GM19238 (cell line): Measurements from ENCODE around the gene DYNLT4.
"Not testable (repeated sequence)": the region's sequence is repeated elsewhere in the genome, so short reads cannot be mapped to it uniquely, and the experiment has no call there.

ENCODE experiments used
- DNase-seq: peaks from one replicate; pipeline ENCODE4 v3.0.0; 2011; ENCODE audit warnings: low spot score; ENCODE audit not compliant: insufficient read length

The DYNLT4 gene

GRCh38 chr1:44788120-44788860 lies 18.9 kb downstream of the DYNLT4 start, which contains the start of gene BEST4:
BEST4 (minus strand) TSS chr1:44788170; CDS start chr1:44787705, 465 bp downstream.
- no peak for DNase-seq

- no peak for DNase-seq
These were observed 19.6 kb downstream of the DYNLT4 start for GRCh38 chr1:44787506-44787905.

DNA sequence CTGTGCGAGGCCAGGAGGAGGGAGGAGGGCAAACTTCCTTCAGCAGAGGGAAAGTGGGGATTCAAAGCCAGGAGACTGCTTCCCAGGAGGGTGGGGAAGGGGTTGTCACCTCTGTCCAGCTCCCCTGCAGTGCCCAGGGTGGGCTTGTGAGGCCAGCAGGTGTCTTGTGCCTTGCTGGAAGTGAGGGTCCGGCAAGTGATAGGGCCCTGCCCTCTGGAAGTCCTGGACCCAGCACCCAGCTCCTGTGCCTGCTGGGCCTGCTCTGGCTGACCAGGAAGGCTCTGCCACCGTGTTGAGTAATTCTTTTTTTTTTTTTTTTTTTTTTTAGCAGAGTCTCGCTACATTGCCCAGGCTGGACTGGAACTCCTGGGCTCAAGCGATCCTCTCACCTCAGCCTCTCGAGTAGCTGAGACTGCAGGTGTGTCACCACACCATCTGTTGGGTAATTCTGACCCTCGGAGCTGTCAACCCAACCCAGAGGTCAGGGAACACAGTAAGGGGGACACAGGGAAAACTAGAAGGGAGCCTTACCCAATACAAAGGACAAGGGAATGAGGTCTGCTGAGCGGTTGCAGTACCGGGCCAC lies 20.2 kb downstream of the DYNLT4 start:
- DNase-seq = no peak

DNA sequence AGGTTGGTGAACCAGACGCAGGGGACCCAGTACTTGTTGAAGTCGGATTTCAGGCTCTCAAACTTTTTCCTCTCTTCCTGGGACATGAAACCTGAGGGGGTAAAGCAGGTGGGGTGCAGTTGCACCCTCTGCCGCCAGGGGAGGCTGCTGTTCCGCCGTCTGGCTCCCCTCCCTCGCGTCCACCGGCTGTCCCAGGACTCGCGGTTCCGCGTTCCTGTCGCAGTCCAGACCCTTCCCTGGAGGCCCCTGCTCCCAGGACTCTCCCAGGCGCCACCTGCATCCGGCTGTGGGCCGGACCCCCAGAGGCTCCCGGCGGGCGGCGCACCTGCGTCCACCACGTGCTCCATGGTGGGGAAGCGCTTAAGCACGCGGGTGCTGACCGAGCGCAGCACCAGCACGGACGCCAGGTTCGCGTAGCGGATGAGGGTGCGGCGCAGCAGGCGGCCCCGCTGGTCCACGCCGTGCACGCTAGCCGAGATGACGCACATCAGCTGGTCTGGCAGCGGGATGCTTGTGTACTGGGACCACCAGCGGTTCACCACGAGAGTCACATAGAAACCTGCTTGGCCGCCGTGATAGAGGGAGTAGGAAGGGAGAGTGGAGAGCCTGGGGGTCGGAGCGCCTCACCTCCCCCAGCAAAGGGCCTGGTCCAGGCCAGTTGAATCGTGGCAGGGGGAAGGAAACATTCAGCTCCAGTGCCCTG lies 20.9 kb downstream of the DYNLT4 start:
- peak; percentile 65 for DNase-seq

DNA sequence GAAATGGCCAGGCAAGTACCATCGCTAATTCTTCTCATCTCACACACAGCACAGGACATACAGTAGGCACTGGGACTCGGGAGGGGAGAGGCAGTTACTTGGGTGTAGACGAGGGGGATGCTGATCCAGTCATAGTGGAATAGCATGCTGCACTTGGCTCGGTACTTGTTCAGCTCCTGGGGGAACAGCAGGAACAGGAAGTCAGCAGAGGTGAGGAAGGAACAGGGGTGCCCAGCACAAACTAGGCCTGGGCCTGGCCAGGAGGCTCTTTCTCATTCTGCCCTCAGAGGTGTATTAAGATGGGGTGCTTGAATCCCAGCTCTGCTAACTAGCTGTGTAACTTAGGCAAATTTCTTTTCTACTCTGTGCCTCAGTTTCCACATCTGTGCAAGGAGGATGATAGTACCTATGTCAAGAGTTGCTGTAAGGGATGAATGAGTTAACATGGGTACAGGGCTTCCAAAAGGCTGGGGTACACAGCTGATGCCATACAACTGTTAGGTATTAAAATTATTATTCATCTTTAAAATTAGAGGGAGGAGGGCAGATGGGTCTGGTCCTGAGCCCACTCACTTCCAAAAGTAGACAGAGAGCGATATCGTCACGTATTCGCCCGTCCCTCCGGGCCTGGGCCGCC lies 21.5 kb downstream of the DYNLT4 start:
- no peak for DNase-seq

DNA sequence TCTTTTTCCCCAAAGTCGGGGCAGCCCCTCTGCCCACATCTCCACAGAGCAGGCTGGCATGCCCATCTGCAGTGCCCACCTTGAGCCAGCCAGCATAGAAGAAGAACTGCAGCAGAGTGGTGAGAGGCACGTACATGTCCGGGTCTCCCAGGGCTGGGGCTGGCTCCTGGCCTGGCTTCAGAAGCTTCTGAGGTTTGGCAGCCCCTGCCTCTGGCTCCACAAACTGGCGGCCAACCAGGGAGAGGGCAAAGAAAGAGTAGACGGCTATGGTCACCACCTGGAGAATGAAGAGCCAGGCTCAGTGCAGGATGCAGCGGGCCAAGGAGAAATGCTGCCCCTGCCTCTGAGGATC lies 22.1 kb downstream of the DYNLT4 start:
- no peak for DNase-seq

DNA sequence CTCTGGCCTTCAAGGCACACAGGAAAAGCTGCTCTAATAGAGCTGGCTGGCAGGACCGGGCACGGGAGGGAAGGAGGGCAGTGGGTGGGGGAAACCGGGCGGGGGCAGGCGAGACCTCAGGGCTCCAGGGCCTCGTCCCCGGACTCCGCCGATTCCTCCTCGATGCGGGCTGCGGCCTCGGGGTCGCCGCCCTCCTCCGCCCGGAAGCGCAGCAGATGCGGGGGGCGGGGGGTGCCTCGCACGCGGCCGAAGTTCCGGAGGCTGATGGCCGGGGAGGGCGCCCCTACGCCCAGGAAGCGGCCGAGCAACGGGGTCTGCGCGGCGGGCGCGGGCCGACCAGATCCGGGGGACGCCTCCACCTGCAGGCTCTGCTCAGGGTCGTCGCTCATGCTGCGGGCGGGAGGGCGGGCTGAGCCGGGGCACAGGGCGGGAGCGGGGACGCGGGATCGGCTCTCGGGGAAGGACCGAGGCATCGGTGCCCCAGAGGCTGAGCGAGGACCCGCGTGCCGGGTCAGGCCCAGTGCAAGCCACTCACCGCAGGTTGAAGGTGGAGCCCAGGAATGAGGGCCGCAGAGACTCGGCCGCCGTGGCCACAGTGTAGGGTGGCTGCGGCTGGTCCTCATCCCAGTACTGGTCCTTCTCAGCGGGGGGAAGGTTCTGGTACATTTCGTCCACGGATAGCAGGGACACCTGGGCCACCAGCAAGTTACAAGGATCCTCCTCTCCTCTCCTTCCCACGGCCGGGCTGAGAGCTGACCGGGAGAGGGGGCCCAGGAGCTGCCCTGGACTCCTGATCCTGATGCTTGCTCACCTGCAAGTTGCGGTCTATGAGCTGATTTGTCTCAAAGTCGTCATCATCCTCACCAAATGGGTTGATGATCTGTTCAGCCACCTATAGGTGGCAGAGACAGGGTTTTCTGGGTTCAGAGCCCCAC lies 22.8 kb downstream of the DYNLT4 start:
- DNase-seq = no peak

DNA sequence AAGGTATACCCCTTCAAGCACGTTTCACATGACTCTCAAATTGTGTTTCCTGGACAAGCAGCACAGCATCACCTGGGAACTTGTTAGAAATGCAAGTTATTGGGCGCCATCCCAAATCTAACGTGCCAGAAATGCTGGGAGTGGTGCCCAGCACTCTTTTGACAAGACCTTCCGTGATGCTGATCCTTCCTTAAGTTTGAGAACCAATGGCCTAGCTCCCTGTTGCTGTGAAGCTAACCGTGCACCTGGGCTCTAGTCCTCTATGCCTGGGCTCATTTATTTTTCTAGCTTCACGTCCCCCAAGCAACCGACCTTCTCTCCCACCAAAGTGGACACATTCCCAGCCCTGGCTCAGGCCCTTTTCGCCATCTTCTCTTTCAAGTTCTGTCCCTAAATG lies 23.5 kb downstream of the DYNLT4 start:
- DNase-seq = no peak

DNA sequence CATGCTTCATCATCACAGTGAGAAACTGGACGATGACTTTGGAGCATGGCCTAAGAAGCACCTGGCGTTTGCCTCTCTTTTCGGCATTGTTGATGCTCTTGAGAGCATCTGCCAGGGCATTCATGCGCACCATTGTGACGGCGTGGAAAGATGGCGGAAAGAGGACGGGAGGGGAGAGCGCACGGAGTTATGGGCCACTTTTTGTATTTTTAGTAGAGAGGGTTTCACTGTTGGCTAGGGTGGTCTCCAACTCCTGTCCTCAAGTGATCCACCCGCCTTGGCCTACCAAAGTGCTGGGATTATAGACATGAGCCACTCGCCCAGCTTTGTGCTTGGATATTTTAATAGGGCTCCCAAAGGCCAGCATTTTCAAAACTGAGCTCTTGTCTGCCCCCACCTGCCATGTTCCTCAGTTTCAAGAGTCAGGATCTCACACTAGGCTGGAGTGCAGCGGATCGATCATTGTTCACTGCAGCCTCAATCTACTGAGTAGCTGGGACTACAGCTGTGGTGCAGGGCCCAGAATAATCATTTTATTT lies 26.5 kb downstream of the DYNLT4 start:
- no peak for DNase-seq

DNA sequence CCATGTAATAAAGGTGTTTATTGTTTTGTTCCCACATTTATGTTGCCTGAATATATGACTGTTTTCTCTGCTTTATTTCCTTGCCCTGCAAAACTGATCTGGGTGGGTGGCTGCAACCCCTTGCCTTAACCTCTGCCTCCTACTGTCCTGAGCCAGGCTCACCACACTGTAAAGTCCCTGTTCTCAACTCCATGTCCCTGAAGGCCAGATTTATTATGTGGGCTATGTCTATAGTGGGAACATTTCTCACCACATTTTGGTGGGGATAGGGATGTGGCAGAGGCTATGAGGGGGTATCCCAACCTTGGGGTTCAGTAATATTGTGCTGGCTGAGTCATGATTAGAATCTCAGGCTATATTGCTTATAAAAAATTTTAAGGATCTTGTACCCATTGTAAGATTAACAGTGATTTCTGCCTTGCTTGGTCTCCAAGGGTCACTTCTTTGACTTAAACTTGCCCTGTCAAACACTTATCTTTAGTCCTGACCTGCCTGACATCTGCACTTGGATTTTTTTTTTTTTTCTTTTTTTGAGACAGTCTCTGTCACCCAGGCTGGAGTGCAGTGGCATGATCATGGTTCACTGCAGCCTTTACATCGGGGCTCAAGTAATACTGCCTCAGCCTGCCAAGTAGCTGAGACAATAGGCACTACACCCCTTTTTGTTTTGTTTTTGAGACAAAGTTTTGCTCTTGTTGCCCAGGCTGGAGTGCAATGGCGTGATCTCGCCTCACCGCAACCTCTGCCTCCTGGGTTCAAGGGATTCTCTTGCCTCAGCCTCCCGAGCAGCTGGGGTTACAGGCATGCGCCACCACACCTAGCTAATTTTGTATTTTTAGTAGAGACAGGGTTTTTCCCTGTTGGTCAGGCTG lies 28.2 kb downstream of the DYNLT4 start:
- DNase-seq = no peak

DNA sequence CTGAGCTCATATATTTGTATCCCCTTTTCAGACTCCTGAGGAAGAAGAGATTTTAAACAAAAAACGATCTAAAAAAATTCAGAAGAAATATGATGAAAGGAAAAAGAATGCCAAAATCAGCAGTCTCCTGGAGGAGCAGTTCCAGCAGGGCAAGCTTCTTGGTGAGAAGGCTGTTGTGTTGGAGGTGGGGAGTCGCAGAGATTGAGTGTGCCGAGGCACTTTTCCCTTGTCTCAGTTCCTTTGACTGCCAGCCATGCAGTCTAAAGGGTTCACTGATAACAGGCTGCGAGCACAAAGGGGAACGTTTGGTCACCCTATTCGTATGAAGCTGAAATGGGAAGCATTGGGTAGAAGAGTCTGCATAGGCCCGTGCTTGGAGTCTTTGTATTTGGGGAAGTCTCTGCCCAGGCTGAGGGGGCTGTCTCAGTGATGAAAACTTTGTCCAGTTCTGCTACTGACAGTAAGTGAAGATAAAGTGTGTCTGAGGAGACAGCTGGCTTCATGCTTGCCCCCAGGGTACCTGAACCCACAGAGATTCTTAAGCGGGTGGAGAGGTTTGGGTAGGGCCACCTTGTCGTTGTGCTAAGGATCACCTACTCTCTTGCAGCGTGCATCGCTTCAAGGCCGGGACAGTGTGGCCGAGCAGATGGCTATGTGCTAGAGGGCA lies 29.0 kb downstream of the DYNLT4 start:
- DNase-seq = no peak

DNA sequence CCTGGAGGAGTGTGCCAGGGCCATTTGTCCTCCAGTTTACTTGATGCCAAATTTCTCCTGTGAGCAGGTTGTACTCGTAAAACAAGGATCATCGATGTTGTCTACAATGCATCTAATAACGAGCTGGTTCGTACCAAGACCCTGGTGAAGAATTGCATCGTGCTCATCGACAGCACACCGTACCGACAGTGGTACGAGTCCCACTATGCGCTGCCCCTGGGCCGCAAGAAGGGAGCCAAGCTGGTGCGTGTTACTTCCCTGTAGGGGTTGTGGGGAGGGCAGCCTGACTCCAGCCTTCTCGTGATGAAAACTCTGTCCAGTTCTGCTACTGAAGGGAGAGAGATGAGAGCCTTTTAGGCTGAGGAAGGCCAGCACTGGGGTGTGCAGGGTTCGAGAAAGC lies 29.6 kb downstream of the DYNLT4 start:
- no peak for DNase-seq

DNA sequence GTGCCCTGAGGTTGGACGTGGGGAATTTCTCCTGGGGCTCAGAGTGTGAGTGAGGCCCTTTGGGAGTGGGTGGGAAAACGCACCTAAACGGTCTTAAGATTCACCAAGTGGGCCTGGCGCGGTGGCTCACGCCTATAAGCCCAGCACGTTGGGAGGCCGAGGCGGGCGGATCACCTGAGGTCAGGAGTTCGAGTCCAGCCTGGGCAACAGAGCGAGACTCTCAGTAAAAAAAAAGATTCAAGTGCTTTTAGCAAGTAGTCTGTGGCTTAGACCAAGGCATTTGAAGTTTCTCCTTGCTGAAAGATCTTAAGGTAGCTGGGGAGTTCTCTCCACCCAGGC lies 30.5 kb downstream of the DYNLT4 start:
- no peak for DNase-seq

GRCh38 chr1:44775930-44776729 lies 31.0 kb downstream of the DYNLT4 start:
- peak; percentile 24 for DNase-seq

DNA sequence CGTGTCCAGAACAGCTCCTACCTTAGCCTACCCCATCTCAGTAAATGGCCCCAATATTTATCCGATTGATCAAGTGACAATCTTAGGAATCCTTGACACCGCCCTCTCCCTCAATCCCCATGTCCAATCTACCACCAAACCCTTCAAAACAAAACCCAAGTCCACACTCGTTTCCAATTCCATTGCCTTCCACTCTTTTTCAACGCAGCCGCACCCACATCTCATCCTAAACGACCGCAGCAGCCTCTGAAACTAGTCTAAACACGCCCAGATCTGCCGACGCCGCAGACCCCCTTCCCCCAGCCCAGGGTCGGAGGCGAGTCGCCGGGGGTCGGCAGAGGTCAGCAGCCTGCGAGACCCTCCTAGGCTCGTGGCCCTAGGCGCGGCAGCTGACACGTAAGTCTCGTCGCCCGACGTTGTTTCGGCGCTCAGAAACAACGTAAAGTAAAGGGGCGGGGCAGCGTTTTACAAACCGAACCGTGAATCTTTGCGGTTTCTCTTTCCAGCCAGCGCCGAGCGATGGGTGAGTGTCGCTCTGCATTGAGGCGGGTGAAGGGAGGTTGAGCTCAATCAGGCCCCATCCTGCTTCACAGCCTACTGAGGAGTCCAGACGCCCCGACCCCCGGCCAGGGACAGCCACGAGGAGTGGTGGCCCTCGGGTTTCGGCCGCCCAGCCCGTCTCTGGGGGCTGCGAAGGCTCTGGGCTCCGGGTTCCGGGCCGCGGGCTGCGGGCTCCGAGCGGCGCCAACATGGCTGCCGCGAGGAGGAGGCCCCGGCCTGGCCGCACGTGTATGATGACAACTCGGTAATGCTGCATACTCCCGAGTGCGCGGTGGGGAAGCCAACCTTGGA lies 31.8 kb downstream of the DYNLT4 start, which contains the start of gene RPS8:
Gene RPS8 (plus strand): TSS at position 463 of the 852 bp plus-strand sequence. CDS start 57 bp downstream, at position 520.
- DNase-seq = peak; percentile 78

GRCh38 chr1:44766421-44766820 lies 40.7 kb downstream of the DYNLT4 start:
- not testable (repeated sequence) for DNase-seq

DNA sequence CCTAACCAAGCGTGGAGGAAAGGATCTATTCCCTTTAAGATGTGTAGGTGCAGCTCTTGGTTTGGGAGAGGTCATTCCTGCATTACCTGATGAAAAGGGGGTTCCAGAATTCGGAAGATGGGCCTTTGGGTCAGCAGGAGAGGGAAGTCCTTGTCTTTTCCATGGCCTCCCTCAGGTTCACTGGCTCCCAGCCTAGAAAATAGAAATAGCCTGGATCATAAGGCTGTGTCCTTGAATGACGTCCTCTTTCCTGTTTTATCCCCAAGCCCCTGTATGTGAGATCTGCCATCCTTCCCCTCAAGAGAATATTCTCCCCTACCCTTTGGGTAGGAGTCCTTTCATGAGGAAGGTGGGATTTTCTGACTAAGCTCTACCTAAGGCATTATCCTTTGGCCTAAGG lies 46.3 kb downstream of the DYNLT4 start:
- no peak for DNase-seq
